Measurements from ENCODE around the gene GOPC.

DNA sequence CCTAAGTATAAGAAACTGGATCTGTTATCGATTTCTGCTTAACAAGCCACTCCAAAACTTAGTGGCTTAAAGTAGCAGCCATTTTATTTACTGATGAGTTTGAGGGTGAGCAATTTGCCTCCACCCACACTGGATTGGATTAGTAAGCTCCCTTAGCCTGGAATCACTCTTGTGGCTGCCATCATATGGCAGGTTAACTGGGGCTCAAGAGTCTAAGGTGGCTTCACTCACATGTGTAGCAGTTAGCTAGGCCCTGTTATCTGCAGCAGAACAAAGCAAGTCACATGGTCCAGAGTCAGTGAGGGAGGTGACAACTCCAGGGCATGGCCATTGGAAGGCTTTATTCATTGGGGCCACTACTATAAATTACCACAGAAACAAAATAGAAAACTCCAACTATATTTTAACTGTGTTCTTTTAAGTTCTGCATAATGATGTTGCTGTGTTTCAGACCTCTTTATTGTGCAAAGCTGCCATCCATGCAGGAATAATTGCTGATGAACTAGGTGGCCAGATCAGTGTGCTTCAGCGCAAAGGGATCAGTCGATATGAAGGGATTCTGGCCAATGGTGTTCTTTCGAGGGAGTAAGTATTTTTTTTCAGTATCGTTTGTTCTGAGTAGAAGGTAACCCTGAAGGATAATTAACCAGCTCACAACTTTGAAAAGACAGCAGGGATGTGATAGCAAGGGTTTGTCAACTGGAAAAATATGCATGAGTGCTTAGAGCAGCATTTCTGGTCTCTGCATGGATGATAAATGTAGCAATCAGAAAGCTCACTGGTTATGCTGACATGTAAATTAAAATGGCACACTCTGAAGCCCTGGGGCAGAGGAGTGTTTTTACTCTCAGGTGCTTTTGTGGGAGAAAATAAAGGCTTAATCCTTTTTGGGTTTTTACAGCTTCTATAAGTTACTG, 70.2 kb downstream of the GOPC start:
- TF ChIP-seq POLR2A (IDR thresholded peaks at IDR 0.05), result no peak
- TF ChIP-seq, protein P1, sequence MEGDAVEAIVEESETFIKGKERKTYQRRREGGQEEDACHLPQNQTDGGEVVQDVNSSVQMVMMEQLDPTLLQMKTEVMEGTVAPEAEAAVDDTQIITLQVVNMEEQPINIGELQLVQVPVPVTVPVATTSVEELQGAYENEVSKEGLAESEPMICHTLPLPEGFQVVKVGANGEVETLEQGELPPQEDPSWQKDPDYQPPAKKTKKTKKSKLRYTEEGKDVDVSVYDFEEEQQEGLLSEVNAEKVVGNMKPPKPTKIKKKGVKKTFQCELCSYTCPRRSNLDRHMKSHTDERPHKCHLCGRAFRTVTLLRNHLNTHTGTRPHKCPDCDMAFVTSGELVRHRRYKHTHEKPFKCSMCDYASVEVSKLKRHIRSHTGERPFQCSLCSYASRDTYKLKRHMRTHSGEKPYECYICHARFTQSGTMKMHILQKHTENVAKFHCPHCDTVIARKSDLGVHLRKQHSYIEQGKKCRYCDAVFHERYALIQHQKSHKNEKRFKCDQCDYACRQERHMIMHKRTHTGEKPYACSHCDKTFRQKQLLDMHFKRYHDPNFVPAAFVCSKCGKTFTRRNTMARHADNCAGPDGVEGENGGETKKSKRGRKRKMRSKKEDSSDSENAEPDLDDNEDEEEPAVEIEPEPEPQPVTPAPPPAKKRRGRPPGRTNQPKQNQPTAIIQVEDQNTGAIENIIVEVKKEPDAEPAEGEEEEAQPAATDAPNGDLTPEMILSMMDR (IDR thresholded peaks at IDR 0.05), result no peak
